Measurements from ENCODE around the gene RNPS1. TPM values are rescaled to one million over a fixed set of nuclear protein-coding genes. Genes with fewer than 3 reads are reported as not detected.

RNPS1 gene
- total and polyA plus RNA-seq, 9 of the 15 experiments (the other 6 are each of a cell fraction or from before 2014, with no cell fraction given), result 44.9 to 338 (median 202) TPM

- TF ChIP-seq, protein P1, sequence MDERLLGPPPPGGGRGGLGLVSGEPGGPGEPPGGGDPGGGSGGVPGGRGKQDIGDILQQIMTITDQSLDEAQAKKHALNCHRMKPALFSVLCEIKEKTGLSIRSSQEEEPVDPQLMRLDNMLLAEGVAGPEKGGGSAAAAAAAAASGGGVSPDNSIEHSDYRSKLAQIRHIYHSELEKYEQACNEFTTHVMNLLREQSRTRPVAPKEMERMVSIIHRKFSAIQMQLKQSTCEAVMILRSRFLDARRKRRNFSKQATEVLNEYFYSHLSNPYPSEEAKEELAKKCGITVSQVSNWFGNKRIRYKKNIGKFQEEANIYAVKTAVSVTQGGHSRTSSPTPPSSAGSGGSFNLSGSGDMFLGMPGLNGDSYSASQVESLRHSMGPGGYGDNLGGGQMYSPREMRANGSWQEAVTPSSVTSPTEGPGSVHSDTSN (CRISPR knock-in tag; IDR thresholded peaks at IDR 0.05; ENCODE audit: low read depth), result no peak
- TF ChIP-seq, protein P1 (tag; conservative IDR thresholded peaks at IDR 0.05; ENCODE audit: low read depth), result no peak
- TF ChIP-seq SP2 (IDR thresholded peaks at IDR 0.05; ENCODE audit: extremely low read depth, low read depth, low read length, poor library complexity, severe bottlenecking), result peak; percentile 84
- no peak for TF ChIP-seq PRPF4 (IDR thresholded peaks at IDR 0.05; ENCODE audit: insufficient read depth, low read depth, low read length, poor library complexity, severe bottlenecking)
- no peak for TF ChIP-seq BCLAF1 (IDR thresholded peaks at IDR 0.05; ENCODE audit: borderline replicate concordance in 1 of 2, control insufficient read depth in 1 of 2, low read depth in 2 of 2, low read length in 1 of 2)
- TF ChIP-seq SMAD3 (CRISPR knock-in tag; conservative IDR thresholded peaks at IDR 0.05), result peak; percentile 81; the same call in 1 of the 2 replicates
- no peak for TF ChIP-seq KAT8 (IDR thresholded peaks at IDR 0.05; ENCODE audit: low read depth)
- no peak for TF ChIP-seq PCBP2 (IDR thresholded peaks at IDR 0.05; ENCODE audit: low read depth, low read length, poor library complexity, severe bottlenecking)
- TF ChIP-seq ILK (tag; IDR thresholded peaks at IDR 0.05; ENCODE audit: borderline replicate concordance, low read depth), result no peak
- TF ChIP-seq FOXP1 (CRISPR knock-in tag; IDR thresholded peaks at IDR 0.05), result no peak
- no peak for TF ChIP-seq NR4A1 (CRISPR knock-in tag; IDR thresholded peaks at IDR 0.05)
- TF ChIP-seq NR4A1 (tag; IDR thresholded peaks at IDR 0.05), result no peak
- TF ChIP-seq NR2C2 (CRISPR knock-in tag; IDR thresholded peaks at IDR 0.05), result no peak
- TF ChIP-seq NR2C2 (tag; IDR thresholded peaks at IDR 0.05), result 0 out of 2 replicates have a peak, but pooled peaks have one; percentile 31
- TF ChIP-seq, protein P2, sequence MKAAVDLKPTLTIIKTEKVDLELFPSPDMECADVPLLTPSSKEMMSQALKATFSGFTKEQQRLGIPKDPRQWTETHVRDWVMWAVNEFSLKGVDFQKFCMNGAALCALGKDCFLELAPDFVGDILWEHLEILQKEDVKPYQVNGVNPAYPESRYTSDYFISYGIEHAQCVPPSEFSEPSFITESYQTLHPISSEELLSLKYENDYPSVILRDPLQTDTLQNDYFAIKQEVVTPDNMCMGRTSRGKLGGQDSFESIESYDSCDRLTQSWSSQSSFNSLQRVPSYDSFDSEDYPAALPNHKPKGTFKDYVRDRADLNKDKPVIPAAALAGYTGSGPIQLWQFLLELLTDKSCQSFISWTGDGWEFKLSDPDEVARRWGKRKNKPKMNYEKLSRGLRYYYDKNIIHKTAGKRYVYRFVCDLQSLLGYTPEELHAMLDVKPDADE (conservative IDR thresholded peaks at IDR 0.05; ENCODE audit: control insufficient read depth, low read depth, low read length), result no peak
- no peak for TF ChIP-seq ZBTB1 (CRISPR knock-in tag; IDR thresholded peaks at IDR 0.05; ENCODE audit: borderline replicate concordance, low read depth)
- TF ChIP-seq ZBTB34 (CRISPR knock-in tag; IDR thresholded peaks at IDR 0.05), result no peak
- peak; percentile 100 for TF ChIP-seq RBM25 (IDR thresholded peaks at IDR 0.05; ENCODE audit: low read depth, low read length, severe bottlenecking)
Measured at GRCh38 chr16:2214719-2214968, 53.3 kb downstream of the RNPS1 start, which contains the start of gene PGP (continued).

All from K562 (cell line).